ENCODE results near the gene L2HGDH.
A peak's percentile ranks its signal among the peaks of the same experiment; 100 is the strongest.

L2HGDH gene

DNA sequence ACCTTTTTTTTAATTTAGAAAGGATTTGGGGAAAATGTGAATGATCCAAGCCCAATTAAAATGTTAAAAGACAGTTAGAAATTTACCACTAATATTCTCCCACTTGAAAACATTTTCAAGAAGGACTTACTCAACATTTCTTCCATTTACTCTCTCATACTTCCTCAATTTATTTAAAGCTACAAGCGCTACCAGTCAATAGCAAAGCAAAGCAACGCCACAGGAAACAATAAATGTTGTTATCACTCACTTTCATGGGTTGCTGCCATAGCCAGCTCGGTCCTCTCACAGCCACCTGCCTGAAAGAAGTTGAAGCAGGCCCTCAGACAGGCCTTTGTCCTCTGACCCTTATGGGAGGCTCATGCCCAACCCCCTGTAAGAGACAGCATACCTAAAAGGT, 74.6 kb downstream of the L2HGDH start:
- TF ChIP-seq, protein P1, sequence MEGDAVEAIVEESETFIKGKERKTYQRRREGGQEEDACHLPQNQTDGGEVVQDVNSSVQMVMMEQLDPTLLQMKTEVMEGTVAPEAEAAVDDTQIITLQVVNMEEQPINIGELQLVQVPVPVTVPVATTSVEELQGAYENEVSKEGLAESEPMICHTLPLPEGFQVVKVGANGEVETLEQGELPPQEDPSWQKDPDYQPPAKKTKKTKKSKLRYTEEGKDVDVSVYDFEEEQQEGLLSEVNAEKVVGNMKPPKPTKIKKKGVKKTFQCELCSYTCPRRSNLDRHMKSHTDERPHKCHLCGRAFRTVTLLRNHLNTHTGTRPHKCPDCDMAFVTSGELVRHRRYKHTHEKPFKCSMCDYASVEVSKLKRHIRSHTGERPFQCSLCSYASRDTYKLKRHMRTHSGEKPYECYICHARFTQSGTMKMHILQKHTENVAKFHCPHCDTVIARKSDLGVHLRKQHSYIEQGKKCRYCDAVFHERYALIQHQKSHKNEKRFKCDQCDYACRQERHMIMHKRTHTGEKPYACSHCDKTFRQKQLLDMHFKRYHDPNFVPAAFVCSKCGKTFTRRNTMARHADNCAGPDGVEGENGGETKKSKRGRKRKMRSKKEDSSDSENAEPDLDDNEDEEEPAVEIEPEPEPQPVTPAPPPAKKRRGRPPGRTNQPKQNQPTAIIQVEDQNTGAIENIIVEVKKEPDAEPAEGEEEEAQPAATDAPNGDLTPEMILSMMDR (IDR thresholded peaks at IDR 0.05; ENCODE audit: low read depth, low read length): no peak
- no peak overlapping the region for H3K4me3 ChIP-seq (ENCODE audit: low read depth, low read length)
- DNase-seq (ENCODE audit: low read depth, low spot score): no peak
- in situ Hi-C loops (cut with HindIII; ENCODE audit: low sequenced_read_pairs): no loop called here

DNA sequence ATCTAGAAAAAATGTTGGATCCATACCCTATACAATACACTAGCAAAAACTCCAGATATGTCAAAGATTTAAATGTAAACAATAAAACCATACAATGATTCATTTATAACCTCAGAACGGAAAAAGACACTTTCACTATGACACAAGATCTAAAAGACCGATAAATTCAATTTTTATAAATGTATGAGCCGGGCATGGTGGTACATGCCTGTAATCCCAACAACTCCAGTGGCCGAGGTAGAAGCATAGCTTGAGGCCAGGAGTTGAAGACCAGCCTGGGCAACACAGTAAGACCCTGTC, 78.1 kb downstream of the L2HGDH start:
- H3K4me3 ChIP-seq (ENCODE audit: low read depth, low read length): no peak overlapping the region
- no peak for DNase-seq (ENCODE audit: low read depth, low spot score)
- in situ Hi-C loops (cut with HindIII; ENCODE audit: low sequenced_read_pairs): no loop called here
- TF ChIP-seq, protein P1 (IDR thresholded peaks at IDR 0.05; ENCODE audit: low read depth, low read length): no peak

DNA sequence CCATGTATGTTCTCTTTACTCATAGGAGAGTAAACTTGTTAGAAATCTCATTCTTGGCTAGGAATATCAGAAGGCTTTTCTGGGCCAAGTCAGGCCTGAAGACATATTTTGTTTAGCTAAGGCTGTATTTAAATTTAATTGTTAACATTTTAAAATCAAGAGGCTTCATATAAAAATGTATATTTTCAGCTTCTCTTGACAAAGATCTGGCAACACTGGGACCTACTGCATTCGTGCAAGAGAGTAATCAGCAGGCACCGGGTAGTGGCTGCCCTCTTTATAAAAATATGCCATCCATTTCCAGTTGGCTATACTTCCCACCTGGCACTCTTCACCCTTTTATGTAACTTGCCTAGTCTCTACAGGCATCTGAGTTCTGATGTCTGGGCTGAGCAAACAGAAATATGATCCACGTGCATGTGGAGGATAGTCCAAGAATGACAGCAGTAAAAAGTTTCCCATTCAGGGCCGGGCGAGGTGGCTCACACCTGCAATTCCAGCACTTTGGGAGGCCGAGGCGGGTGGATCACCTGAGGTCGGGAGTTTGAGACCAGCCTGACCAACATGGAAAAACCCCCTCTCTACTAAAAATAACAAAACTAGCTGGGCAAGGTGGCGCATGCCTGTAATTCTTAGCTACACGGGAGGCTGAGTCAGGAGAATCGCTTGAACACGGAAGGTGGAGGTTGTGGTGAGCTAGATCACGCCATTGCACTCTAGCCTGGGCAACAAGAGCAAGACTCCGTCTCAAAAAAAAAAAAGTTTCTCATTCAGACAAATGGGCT, 78.7 kb downstream of the L2HGDH start:
- TF ChIP-seq, protein P1 (IDR thresholded peaks at IDR 0.05; ENCODE audit: low read depth, low read length): no peak
- DNase-seq (ENCODE audit: low read depth, low spot score): no peak
- no peak overlapping the region for H3K4me3 ChIP-seq (ENCODE audit: low read depth, low read length)

DNA sequence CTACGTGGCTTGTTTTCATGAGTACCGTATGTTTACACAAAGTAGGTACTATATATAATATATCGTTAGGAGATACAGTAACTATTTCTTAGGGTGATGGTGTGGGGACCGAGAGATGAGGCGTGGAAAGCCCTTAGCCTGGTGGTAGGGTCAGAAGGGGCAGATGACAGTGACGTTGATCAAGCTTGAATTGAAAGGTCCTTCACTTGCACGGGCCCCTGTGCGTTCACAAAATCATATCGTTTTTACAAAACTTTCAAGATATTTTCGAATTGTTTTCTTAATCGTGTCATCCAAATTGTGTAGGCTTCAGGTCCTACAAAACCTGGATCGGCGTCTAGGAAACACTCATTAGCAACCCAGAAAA, 79.8 kb downstream of the L2HGDH start:
- no peak for DNase-seq (ENCODE audit: low read depth, low spot score)
- TF ChIP-seq, protein P1 (IDR thresholded peaks at IDR 0.05; ENCODE audit: low read depth, low read length): no peak
- H3K4me3 ChIP-seq (ENCODE audit: low read depth, low read length): peak overlapping the region; percentile 85
- in situ Hi-C loops (cut with HindIII; ENCODE audit: low sequenced_read_pairs): no loop called here

More for the DNA sequence above, 78.7 kb downstream of the L2HGDH start:
- in situ Hi-C loops (cut with HindIII; ENCODE audit: low sequenced_read_pairs): no loop called here

DNA sequence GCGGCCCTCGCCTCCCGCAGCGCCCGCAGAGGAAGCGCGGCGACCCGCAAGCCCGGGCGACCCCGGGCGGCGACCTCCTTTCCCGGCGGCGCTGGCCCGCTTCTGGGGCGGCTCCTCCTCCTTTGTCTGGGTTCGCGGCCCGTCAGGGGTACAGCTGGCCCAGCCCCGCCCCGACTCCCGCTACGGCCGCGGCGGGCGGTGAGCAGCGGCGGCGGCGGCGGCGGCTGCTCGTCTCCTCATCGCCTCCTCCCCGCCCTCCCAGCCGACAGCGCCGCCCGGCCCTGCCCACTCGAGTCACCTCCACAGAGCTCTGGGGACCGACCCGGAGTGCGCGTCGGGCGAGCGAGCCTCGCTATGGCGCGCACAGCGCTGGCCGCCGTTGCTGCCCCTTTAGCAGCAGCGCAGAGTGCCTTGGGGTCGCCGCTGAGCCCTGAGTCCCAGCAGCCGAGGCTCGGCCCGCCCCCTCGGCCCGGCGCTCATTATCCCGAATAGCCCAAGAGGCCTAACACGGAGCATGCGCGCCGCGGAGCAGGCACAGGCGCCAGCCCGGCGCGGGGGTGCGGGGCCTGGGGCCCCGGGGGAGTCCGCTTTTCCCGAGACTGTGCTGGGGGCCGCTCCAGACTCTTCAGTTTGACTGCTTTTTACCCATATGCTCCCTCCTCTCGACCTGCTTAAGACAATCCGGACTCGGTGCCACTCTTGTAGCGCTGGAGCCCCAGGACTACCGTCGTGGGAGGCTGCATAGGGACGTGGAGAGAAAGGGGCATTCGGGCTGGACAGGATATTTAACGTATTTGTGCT, 80.4 kb downstream of the L2HGDH start, which contains the start of gene SOS2:
Gene SOS2, minus strand, starts transcription at position 104 of the 801 bp plus-strand sequence. CDS start 295 bp downstream, outside the sequence.
- DNase-seq (ENCODE audit: low read depth, low spot score): peak; percentile 89
- peak within 1 kb of the TSS; percentile 85 for H3K4me3 ChIP-seq (ENCODE audit: low read depth, low read length)
- TF ChIP-seq, protein P1 (IDR thresholded peaks at IDR 0.05; ENCODE audit: low read depth, low read length): peak; percentile 1
- in situ Hi-C loops (cut with HindIII; ENCODE audit: low sequenced_read_pairs): no loop called here

DNA sequence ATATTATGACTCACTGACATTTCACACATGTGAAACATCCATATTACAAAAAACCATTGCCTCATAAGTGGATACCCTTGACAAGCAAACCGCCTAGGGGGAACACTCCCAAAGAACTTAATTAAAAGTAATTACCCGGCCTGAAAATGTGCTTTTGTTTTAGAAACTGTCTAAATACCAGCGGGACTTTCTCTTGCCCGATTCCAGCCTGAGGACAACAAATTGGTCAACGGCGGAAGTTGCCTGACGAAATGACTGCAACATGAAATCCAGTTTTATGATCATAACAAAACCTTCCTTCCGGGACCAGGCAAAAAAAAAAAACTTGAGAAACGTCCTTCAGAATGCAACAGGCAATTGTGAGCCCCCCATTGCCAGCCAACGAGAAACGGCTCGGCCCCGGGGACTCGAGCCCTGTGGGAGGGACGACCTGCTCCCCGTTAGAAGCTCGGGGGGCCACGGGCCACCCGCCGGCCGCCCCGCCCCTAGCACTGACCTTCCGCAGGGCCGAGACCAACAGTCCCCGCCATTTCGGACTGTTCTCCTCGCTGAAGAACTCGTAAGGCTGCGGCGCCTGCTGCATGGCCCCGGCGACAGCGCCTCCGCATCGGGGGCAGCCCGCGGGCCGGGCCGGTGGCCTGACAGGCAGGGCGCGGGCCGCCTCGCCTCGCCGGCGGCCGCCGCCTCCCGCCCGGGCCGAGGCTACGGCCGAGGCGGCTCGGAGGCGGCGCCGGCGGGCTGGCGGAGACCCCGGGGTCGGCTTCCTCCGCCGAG, 81.1 kb downstream of the L2HGDH start:
- in situ Hi-C loops (cut with HindIII; ENCODE audit: low sequenced_read_pairs): no loop called here
- TF ChIP-seq, protein P1 (IDR thresholded peaks at IDR 0.05; ENCODE audit: low read depth, low read length): no peak
- DNase-seq (ENCODE audit: low read depth, low spot score): peak; percentile 64
- peak overlapping the region; percentile 85 for H3K4me3 ChIP-seq (ENCODE audit: low read depth, low read length)
